Type B pancreatic cell (in vitro differentiated cells): ENCODE data around the gene CCNQ. TPM values are rescaled to one million over a fixed set of nuclear protein-coding genes. Genes with fewer than 3 reads are reported as not detected.

Experiments used
- DNase-seq: peaks from one replicate; pipeline ENCODE4 v3.0.0; 2021; ENCODE audit warnings: mixed read lengths; ENCODE audit not compliant: unreplicated experiment; ENCODE audit errors: extremely low spot score
- H3K27ac Mint-ChIP-seq: 2 replicates; pipeline ENCODE4 v1.8.0; 2021; ENCODE audit warnings: mild to moderate bottlenecking, mixed read lengths
- H3K27me3 Mint-ChIP-seq: 2 replicates; pipeline ENCODE4 v1.8.0; 2021; ENCODE audit warnings: mixed read lengths
- H3K36me3 Mint-ChIP-seq: 2 replicates; pipeline ENCODE4 v1.8.0; 2021; ENCODE audit warnings: mixed read lengths
- H3K4me1 Mint-ChIP-seq: one replicate; pipeline ENCODE4 v1.8.0; 2021; ENCODE audit warnings: mixed read lengths; ENCODE audit not compliant: unreplicated experiment
- H3K4me3 Mint-ChIP-seq: 2 replicates; pipeline ENCODE4 v1.8.0; 2021; ENCODE audit warnings: mild to moderate bottlenecking, mixed read lengths
- H3K9me3 Mint-ChIP-seq: 2 replicates; pipeline ENCODE4 v1.8.0; 2021; ENCODE audit warnings: mixed read lengths
- CTCF ChIP-seq: fragments of 200-600 bp; sonication (generic); conservative IDR thresholded peaks from 2 replicates; pipeline ENCODE4 v1.5.0; 2021; ENCODE audit warnings: antibody characterized with exemption, mild to moderate bottlenecking
- total RNA-seq: library from RNA; stranded (reverse); gene quantifications from 2 replicates; pipeline ENCODE4 v1.2.1, GENCODE V29; 2021; ENCODE audit warnings: low replicate concordance

Gene CCNQ
- total RNA-seq, 1 donor from 2014 or later = 19.0 TPM

GRCh38 chrX:153603131-153603656 lies 4.3 kb upstream of the CCNQ start:
- TF ChIP-seq CTCF = no peak
- Mint-ChIP-seq H3K36me3 (no peaks in the 10 kb centered on the region), H3K4me1 (peaks cover 5% of the 10 kb centered on the region), H3K4me3 (no peak overlapping the region), H3K9me3 (no peaks in the 10 kb centered on the region), H3K27me3 (peaks cover 4% of the 10 kb centered on the region), H3K27ac (no peak overlapping the region)
- no peak for DNase-seq

- Mint-ChIP-seq H3K36me3 (no peaks in the 10 kb centered on the region), H3K27ac (no peak overlapping the region), H3K4me3 (no peak overlapping the region), H3K27me3 (peaks cover 4% of the 10 kb centered on the region), H3K9me3 (no peaks in the 10 kb centered on the region), H3K4me1 (peaks cover 5% of the 10 kb centered on the region)
- no peak for DNase-seq
- TF ChIP-seq CTCF = no peak
Measured at GRCh38 chrX:153602601-153603000, 3.7 kb upstream of the CCNQ start.

- H3K36me3 Mint-ChIP-seq = no peaks in the 10 kb centered on the region
- peaks cover 4% of the 10 kb centered on the region for H3K27me3 Mint-ChIP-seq
- peak overlapping the region; percentile 49 for H3K4me3 Mint-ChIP-seq
- DNase-seq = no peak
- H3K27ac Mint-ChIP-seq = no peak overlapping the region
- TF ChIP-seq CTCF = no peak
- no peaks in the 10 kb centered on the region for H3K9me3 Mint-ChIP-seq
- H3K4me1 Mint-ChIP-seq = peaks cover 5% of the 10 kb centered on the region
Measured at GRCh38 chrX:153601511-153602110, 2.7 kb upstream of the CCNQ start.

- no peaks in the 10 kb centered on the region for H3K9me3 Mint-ChIP-seq
- peak overlapping the region; percentile 61 for H3K4me3 Mint-ChIP-seq
- H3K27ac Mint-ChIP-seq = no peak overlapping the region
- H3K4me1 Mint-ChIP-seq = peaks cover 5% of the 10 kb centered on the region
- DNase-seq = no peak
- no peak for TF ChIP-seq CTCF
- peaks cover under 1% of the 10 kb centered on the region for H3K36me3 Mint-ChIP-seq
- H3K27me3 Mint-ChIP-seq = peaks cover under 1% of the 10 kb centered on the region
Measured at GRCh38 chrX:153600921-153601320, 2.0 kb upstream of the CCNQ start.

- no peak for TF ChIP-seq CTCF
- no peaks in the 10 kb centered on the region for H3K27me3 Mint-ChIP-seq
- H3K9me3 Mint-ChIP-seq = no peaks in the 10 kb centered on the region
- peaks cover 5% of the 10 kb centered on the region for H3K4me1 Mint-ChIP-seq
- H3K27ac Mint-ChIP-seq = no peak overlapping the region
- no peak for DNase-seq
- H3K4me3 Mint-ChIP-seq = peak overlapping the region; percentile 86
- H3K36me3 Mint-ChIP-seq = peaks cover 5% of the 10 kb centered on the region
Measured at GRCh38 chrX:153600032-153600373, 1.1 kb upstream of the CCNQ start.
